HUES64 (cell line): ENCODE measurements around the gene NECTIN1.

Experiments
- H3K27ac ChIP-seq: 2 replicates; pipeline ENCODE4 v1.7.0; 2013; ENCODE audit warnings: low read depth, low read length, inconsistent platforms
- H3K27me3 ChIP-seq: 2 replicates; pipeline ENCODE4 v1.6.1; 2013; ENCODE audit warnings: mild to moderate bottlenecking, low read length; ENCODE audit not compliant: insufficient read depth
- H3K36me3 ChIP-seq: 2 replicates; pipeline ENCODE4 v1.6.1; 2013; ENCODE audit warnings: mild to moderate bottlenecking, low read length; ENCODE audit not compliant: insufficient read depth
- H3K4me1 ChIP-seq: 2 replicates; pipeline ENCODE4 v1.6.1; 2013; ENCODE audit warnings: mild to moderate bottlenecking, low read length, moderate library complexity; ENCODE audit not compliant: insufficient read depth
- H3K4me3 ChIP-seq: 2 replicates; pipeline ENCODE4 v1.5.1; 2013; ENCODE audit warnings: mild to moderate bottlenecking, low read length, moderate library complexity
- H3K9ac ChIP-seq: 2 replicates; pipeline ENCODE4 v1.6.1; 2013; ENCODE audit warnings: mild to moderate bottlenecking, low read depth, low read length
- H3K9me3 ChIP-seq: 2 replicates; pipeline ENCODE4 v1.6.1; 2013; ENCODE audit warnings: low read depth, low read length; ENCODE audit not compliant: insufficient read depth
- WGBS: fragments of 150-250, 120-280 bp; methylation state at CpG from one replicate; pipeline ENCODE4 v1.1.7; 2013; ENCODE audit warnings: missing lambda C conversion rate; 5-methylcytosine and 5-hydroxymethylcytosine counted together

Gene NECTIN1

DNA sequence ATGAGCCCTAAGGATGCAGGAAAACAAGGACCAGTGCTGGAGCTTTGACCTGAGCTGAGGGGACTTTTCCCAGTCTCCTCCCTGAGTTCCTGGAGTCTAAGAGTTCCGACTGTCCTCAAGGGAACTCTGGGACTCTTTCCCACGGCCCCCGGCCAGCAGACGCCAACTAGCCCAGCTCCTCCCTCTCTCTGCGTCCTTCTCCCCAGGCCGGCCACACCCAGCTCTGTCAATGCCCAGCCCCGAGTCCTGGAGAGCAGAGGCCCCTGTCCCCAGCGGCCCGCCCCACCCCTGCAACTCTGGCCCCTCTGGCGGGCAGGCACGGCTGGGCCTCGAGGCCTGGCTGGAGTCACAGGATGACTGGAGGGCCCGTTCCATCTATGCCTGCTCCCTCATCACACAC, 29.8 kb downstream of the NECTIN1 start:
- no peaks in the 10 kb centered on the region for H3K9me3 ChIP-seq
- 71% methylated on average over 12 of the region's 13 CpGs for WGBS
- H3K27ac ChIP-seq: no peak overlapping the region
- H3K36me3 ChIP-seq: no peaks in the 10 kb centered on the region
- H3K27me3 ChIP-seq: no peaks in the 10 kb centered on the region
- peaks cover 28% of the 10 kb centered on the region for H3K4me1 ChIP-seq
- no peak overlapping the region for H3K9ac ChIP-seq
- H3K4me3 ChIP-seq: no peak overlapping the region

- H3K36me3 ChIP-seq: no peaks in the 10 kb centered on the region
- peaks cover 38% of the 10 kb centered on the region for H3K4me1 ChIP-seq
- no peaks in the 10 kb centered on the region for H3K9me3 ChIP-seq
- no peaks in the 10 kb centered on the region for H3K27me3 ChIP-seq
- 46% methylated on average over 2 of the region's 2 CpGs for WGBS
- H3K9ac ChIP-seq: no peak overlapping the region
- no peak overlapping the region for H3K27ac ChIP-seq
- H3K4me3 ChIP-seq: no peak overlapping the region
Measured at GRCh38 chr11:119697882-119698281, 31.1 kb downstream of the NECTIN1 start.

- H3K4me3 ChIP-seq: no peak overlapping the region
- no peak overlapping the region for H3K9ac ChIP-seq
- no peaks in the 10 kb centered on the region for H3K9me3 ChIP-seq
- H3K27me3 ChIP-seq: no peaks in the 10 kb centered on the region
- no peak overlapping the region for H3K27ac ChIP-seq
- peaks cover 42% of the 10 kb centered on the region for H3K4me1 ChIP-seq
- H3K36me3 ChIP-seq: no peaks in the 10 kb centered on the region
- 93% methylated on average over 3 of the region's 3 CpGs for WGBS
Measured at GRCh38 chr11:119697445-119697844, 31.6 kb downstream of the NECTIN1 start.

GRCh38 chr11:119696378-119697222, 32.4 kb downstream of the NECTIN1 start:
- H3K9me3 ChIP-seq: no peaks in the 10 kb centered on the region
- H3K9ac ChIP-seq: 0 out of 2 replicates have a peak overlapping the region, but pooled peaks have one; percentile 4
- no peaks in the 10 kb centered on the region for H3K36me3 ChIP-seq
- H3K4me3 ChIP-seq: no peak overlapping the region
- WGBS: 78% methylated on average over 18 of the region's 20 CpGs
- H3K27me3 ChIP-seq: no peaks in the 10 kb centered on the region
- no peak overlapping the region for H3K27ac ChIP-seq
- H3K4me1 ChIP-seq: peaks cover 49% of the 10 kb centered on the region

GRCh38 chr11:119694334-119694733, 34.7 kb downstream of the NECTIN1 start:
- peaks cover 55% of the 10 kb centered on the region for H3K4me1 ChIP-seq
- no peaks in the 10 kb centered on the region for H3K36me3 ChIP-seq
- H3K4me3 ChIP-seq: no peak overlapping the region
- WGBS: 72% methylated on average over 3 of the region's 3 CpGs
- no peaks in the 10 kb centered on the region for H3K27me3 ChIP-seq
- H3K9ac ChIP-seq: no peak overlapping the region
- H3K27ac ChIP-seq: no peak overlapping the region
- no peaks in the 10 kb centered on the region for H3K9me3 ChIP-seq

GRCh38 chr11:119693253-119693815, 35.7 kb downstream of the NECTIN1 start:
- H3K27ac ChIP-seq: no peak overlapping the region
- no peaks in the 10 kb centered on the region for H3K36me3 ChIP-seq
- peaks cover 58% of the 10 kb centered on the region for H3K4me1 ChIP-seq
- H3K27me3 ChIP-seq: no peaks in the 10 kb centered on the region
- H3K9ac ChIP-seq: no peak overlapping the region
- no peaks in the 10 kb centered on the region for H3K9me3 ChIP-seq
- 53% methylated on average over 7 of the region's 7 CpGs for WGBS
- H3K4me3 ChIP-seq: no peak overlapping the region

DNA sequence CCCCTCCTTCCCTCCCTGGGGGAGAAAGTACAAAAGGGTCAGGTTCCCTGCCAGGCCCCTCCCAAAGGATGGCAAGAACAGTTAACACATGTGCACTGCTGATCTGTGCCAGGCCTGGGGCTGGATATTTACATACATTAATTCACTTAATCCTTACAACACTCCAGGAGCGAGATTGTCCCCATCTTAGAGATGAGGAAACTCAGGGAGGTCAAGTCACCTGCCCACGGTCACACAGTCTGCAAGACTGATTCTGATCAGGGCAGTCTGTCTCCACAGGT, 36.5 kb downstream of the NECTIN1 start:
- no peaks in the 10 kb centered on the region for H3K36me3 ChIP-seq
- no peaks in the 10 kb centered on the region for H3K9me3 ChIP-seq
- no peak overlapping the region for H3K27ac ChIP-seq
- H3K4me3 ChIP-seq: no peak overlapping the region
- no peaks in the 10 kb centered on the region for H3K27me3 ChIP-seq
- 81% methylated on average over 2 of the region's 2 CpGs for WGBS
- no peak overlapping the region for H3K9ac ChIP-seq
- peaks cover 65% of the 10 kb centered on the region for H3K4me1 ChIP-seq

DNA sequence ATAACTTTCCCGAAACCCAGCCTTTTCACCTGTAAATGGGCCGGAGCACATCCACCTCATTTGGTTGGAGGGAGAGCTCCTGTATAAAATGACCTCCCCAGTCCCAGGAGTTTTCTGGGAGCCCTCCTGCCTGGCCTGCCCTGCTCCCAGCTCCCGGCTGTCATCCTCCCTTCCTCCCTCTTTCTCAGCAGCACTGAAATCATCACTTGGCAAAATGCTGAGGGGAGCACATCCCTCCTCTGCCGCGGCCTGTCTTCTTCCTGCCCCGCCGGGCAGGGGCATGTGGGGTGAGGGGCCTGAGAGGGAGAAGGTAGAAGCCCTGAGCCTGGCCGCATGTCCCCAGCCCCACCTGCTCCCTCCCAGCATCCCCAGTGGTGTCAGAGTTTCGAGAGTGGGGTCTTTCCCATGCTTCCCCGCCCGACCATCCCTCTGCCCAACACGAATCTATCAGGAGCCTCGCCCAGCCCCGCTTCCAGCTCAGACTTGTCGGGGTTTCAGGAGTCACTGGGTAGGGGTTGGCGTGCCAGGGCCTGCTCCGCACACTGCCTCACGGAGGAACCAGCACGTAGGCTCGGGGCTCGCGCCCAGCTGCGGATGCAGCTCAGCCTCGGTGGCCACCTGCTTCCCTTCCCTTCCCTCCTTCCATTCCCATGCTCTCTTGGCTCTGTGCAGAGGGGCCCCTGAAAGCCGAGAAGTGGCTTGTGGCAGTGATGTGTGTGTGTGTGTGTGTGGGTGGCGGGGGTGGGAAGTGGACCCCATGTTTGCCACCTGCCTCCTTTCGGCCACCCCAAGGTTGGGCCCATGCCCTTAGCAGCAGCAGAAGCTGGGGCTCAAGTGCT, 37.1 kb downstream of the NECTIN1 start:
- Histone ChIP-seq H3K27ac (no peak overlapping the region), H3K4me1 (peaks cover 65% of the 10 kb centered on the region), H3K9ac (no peak overlapping the region), H3K9me3 (no peaks in the 10 kb centered on the region), H3K36me3 (no peaks in the 10 kb centered on the region), H3K4me3 (no peak overlapping the region), H3K27me3 (no peaks in the 10 kb centered on the region)
- 83% methylated on average over 27 of the region's 27 CpGs for WGBS

DNA sequence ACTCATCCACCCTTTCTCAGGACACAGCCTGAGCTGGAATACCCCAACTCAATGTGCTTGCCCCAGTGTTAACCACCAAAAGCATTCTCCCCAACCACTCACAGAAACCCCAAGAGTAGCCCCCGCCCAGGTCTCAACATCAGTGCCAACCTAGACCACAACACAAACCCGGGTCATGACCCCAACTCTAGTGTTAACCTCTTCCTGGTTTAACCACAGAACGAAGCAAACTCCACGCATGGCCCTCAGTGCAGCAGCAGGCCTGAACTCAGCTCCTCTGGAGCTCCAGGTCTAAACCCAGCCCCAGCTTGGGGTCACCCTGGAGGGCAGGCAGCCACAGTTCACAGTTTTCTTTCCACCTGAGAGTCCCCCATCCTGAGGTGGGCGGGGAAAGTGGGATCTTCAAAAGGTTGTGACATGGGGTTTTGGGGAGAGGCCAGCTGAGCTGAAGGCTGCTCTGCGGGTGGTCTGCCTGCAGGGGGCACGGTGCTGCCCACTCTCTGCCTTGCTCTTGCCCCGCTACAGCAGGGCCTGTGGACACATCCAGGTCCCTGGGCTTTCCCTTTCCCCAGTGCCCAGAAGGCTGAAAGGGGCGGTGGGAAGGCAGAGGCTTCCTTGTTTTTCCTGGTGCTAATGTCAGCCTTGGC, 37.9 kb downstream of the NECTIN1 start:
- Histone ChIP-seq H3K9me3 (no peaks in the 10 kb centered on the region), H3K36me3 (no peaks in the 10 kb centered on the region), H3K27ac (no peak overlapping the region), H3K4me1 (peaks cover 61% of the 10 kb centered on the region), H3K4me3 (no peak overlapping the region), H3K9ac (no peak overlapping the region), H3K27me3 (no peaks in the 10 kb centered on the region)
- 76% methylated on average over 9 of the region's 9 CpGs for WGBS

DNA sequence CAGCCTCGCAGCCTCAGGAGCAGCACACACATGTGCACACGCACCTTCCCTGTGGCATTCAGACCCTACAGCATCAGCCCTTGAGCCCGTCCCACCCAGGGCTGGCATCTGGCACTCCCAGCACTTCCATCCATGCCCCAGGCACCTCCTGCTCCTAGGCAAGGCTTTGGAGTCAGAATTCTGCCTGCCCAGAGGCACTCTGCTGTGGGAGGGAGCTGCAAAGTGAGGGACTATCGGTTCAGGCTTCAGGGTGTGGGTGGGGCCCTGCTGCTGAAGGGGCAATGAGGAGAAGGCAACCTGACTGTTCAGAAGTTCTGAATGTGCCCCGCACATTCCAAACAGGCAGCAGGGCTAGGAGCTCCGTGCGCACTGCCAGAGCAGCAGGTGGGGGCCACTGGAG, 39.7 kb downstream of the NECTIN1 start:
- 82% methylated on average over 7 of the region's 7 CpGs for WGBS
- Histone ChIP-seq H3K36me3 (no peaks in the 10 kb centered on the region), H3K9ac (no peak overlapping the region; the same call in 1 of the 2 replicates), H3K27ac (no peak overlapping the region), H3K4me3 (no peak overlapping the region), H3K9me3 (no peaks in the 10 kb centered on the region), H3K27me3 (no peaks in the 10 kb centered on the region), H3K4me1 (peaks cover 60% of the 10 kb centered on the region)

- Histone ChIP-seq H3K4me3 (no peak overlapping the region), H3K9ac (no peak overlapping the region), H3K36me3 (no peaks in the 10 kb centered on the region), H3K4me1 (peaks cover 60% of the 10 kb centered on the region), H3K27ac (no peak overlapping the region), H3K27me3 (no peaks in the 10 kb centered on the region), H3K9me3 (no peaks in the 10 kb centered on the region)
- WGBS: 74% methylated on average over 3 of the region's 4 CpGs
Measured at GRCh38 chr11:119688356-119688755, 40.6 kb downstream of the NECTIN1 start.
